AG04450 (cell line): Measurements from ENCODE around the gene CXCR6. TPM values are rescaled to one million over a fixed set of nuclear protein-coding genes. Genes with fewer than 3 reads are reported as not detected.

Experiments used
- CTCF ChIA-PET: fragments of 300-600, 350-600 bp; formaldehyde crosslinking; extraction: SDS; loops from one replicate; lab custom pipeline; 2022; ENCODE audit warnings: antibody characterized with exemption, inconsistent platforms; lab: Charles Lee
- POLR2A ChIA-PET: fragments of 350-600 bp; formaldehyde crosslinking; extraction: SDS; loops from one replicate; lab custom pipeline; 2021; ENCODE audit warnings: antibody characterized with exemption, inconsistent platforms; lab: Yijun Ruan, JAX
- DNase-seq: peaks from one replicate; pipeline ENCODE4 v3.0.0-alpha.2; 2011; ENCODE audit warnings: low read depth, low spot score
- H3K27ac ChIP-seq: one replicate; pipeline ENCODE4 v1.5.1; 2012; ENCODE audit warnings: low read depth, low read length, control low read depth
- H3K27me3 ChIP-seq: one replicate; pipeline ENCODE4 v1.6.0; 2012; ENCODE audit warnings: low read length; ENCODE audit not compliant: control insufficient read depth, insufficient read depth
- H3K4me3 ChIP-seq: 2 replicates; pipeline ENCODE4 v1.5.1; 2011; ENCODE audit warnings: mild to moderate bottlenecking, low read depth, low read length, control low read depth
- H3K9me3 ChIP-seq: 2 replicates; pipeline ENCODE4 v1.5.1; 2012; ENCODE audit warnings: low read length; ENCODE audit not compliant: control insufficient read depth, insufficient read depth
- polyA plus RNA-seq: library from polyadenylated mRNA; depleted of rRNA; stranded (reverse); fragments of >200 nt; gene quantifications from 2 replicates; pipeline ENCODE4 v1.2.3, GENCODE V29; 2011
- TF ChIP-seq, protein P1 (sequence below): IDR thresholded peaks from 2 replicates; pipeline ENCODE4 v1.5.1; 2011; ENCODE audit warnings: low read depth, low read length, control low read depth, inconsistent platforms

The CXCR6 gene
- polyA plus RNA-seq, 1 experiment = not detected

DNA sequence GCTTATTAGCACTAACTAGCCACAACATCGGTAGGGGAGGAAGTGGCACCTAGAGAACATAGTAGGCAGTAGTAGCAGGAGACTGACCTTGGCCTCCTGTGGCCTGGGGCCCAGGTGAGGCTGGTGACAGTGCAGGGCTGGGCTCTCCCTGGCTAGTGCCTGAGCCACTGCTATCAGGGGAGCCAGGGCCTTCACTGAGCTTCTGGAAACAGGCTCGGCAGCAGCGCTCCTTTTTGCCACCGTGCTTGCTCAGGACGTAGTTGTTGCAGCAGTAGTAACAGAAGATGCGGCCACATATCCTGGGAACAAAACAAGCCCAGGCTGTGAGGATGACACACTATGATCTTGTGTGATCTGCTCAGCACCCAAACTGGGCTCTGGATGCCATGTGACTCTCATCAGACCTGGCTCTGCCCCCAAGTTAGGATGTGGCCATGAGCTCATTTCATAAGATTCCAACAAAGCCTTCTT is 15.1 kb downstream of the CXCR6 start:
- no peak overlapping the region for H3K4me3 ChIP-seq
- H3K9me3 ChIP-seq = no peaks in the 10 kb centered on the region
- DNase-seq = no peak
- no peak overlapping the region for H3K27ac ChIP-seq
- CTCF ChIA-PET = interaction anchor here (1.5 to 2.7 kb wide), 2 partner anchors 10 to 120 kb away, joined by 6 to 11 read pairs; no protein-coding TSS in a partner anchor
- TF ChIP-seq, protein P1, sequence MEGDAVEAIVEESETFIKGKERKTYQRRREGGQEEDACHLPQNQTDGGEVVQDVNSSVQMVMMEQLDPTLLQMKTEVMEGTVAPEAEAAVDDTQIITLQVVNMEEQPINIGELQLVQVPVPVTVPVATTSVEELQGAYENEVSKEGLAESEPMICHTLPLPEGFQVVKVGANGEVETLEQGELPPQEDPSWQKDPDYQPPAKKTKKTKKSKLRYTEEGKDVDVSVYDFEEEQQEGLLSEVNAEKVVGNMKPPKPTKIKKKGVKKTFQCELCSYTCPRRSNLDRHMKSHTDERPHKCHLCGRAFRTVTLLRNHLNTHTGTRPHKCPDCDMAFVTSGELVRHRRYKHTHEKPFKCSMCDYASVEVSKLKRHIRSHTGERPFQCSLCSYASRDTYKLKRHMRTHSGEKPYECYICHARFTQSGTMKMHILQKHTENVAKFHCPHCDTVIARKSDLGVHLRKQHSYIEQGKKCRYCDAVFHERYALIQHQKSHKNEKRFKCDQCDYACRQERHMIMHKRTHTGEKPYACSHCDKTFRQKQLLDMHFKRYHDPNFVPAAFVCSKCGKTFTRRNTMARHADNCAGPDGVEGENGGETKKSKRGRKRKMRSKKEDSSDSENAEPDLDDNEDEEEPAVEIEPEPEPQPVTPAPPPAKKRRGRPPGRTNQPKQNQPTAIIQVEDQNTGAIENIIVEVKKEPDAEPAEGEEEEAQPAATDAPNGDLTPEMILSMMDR = no peak
- no peaks in the 10 kb centered on the region for H3K27me3 ChIP-seq
- POLR2A ChIA-PET = no interaction called here

DNA sequence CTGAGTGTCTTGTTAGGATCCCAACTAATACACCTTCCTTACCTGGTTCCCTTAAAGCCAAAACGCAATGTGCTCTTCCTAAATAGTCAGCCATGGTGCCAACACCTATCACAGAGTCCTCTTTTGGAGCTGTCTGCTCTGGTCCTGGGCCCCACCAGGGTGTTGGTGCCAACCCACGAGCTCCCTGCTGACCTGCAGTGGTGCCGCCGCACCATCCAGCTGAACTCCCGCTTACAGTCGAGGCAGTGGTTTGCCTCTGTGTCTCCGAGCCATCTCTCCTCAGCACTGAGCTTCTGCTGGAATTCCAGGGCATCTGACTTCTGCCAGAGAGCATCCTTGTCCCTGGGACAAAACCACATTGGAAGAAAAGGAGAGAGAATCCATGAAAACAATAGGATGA is 15.9 kb downstream of the CXCR6 start:
- ChIA-PET POLR2A (no interaction called here), CTCF (interaction anchor here (1.0 to 2.7 kb wide), 2 partner anchors 9 to 20 kb away, joined by 4 to 11 read pairs; no protein-coding TSS in a partner anchor)
- Histone ChIP-seq H3K4me3 (no peak overlapping the region), H3K27me3 (no peaks in the 10 kb centered on the region), H3K9me3 (no peaks in the 10 kb centered on the region), H3K27ac (no peak overlapping the region)
- TF ChIP-seq, protein P1 = no peak
- DNase-seq = no peak

DNA sequence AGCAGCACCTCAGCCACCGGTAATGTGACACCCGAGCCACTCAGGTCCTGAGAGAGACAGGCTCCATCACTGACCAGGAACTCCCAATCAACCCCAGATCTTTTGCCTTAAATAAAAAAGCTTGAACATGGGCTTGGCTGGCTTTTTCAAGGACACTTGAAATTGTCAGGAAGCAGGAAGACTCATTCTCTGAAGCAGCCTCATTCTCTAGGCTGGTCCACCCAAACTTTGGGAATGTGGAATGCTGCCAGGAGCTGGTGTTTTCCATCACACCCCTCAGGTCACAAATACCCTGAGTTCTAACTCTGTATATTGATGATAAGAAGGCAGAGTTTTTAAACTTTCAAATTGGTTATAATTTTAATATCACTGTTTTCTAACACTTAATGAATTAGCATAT is 17.0 kb downstream of the CXCR6 start:
- CTCF ChIA-PET = interaction anchor here (0.6 to 1.1 kb wide), 3 partner anchors 21 to 449 kb away, joined by 3 to 7 read pairs (median 4); no protein-coding TSS in a partner anchor
- Histone ChIP-seq H3K9me3 (no peaks in the 10 kb centered on the region), H3K27me3 (no peaks in the 10 kb centered on the region), H3K27ac (no peak overlapping the region), H3K4me3 (no peak overlapping the region)
- no peak for DNase-seq
- TF ChIP-seq, protein P1 = no peak
- POLR2A ChIA-PET = no interaction called here

DNA sequence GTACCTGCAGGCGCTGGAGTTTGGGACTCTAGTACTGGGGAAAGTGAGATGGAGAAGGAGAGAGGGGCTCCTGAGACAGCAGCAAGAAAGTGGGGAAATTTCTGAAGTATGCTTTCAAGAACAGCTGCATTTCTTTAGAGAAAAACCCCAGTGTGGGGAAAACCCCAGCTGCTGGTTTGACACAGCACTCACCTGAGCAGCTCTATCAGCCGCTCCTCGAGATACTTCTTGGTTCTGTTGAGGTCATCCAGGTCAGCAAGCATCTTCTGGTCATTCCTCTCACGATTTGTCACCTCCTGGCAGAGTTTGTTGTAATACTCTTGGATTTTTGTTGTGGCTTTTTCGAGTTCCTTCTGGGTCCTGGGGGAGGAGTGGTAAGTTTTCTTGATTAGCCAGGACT is 18.8 kb downstream of the CXCR6 start:
- CTCF ChIA-PET = interaction anchor here (1.4 kb wide), 1 partner anchor 117 kb away, joined by 4 read pairs; no protein-coding TSS in a partner anchor
- POLR2A ChIA-PET = no interaction called here
- no peaks in the 10 kb centered on the region for H3K9me3 ChIP-seq
- TF ChIP-seq, protein P1 = no peak
- H3K4me3 ChIP-seq = no peak overlapping the region
- no peak for DNase-seq
- H3K27me3 ChIP-seq = no peaks in the 10 kb centered on the region
- H3K27ac ChIP-seq = no peak overlapping the region

DNA sequence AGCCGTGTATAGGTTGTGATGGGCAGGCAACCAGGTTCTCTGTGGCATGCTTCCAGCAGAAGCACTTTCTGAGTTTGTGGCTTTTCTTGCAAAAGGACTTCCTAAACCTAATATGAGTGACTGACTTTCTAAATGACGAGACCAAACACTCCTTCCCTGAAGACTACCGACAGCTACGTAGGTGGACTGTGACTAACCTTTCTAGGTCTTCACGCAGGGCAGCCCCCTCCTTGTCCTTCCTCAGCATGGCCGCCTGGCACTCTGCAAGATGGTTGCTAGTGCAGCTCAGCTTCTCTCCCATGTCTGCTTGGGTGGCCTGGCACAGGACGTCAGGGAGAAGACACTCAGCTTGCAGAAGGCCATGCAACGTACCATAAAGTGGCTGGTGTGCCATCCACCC is 20.9 kb downstream of the CXCR6 start:
- H3K9me3 ChIP-seq = no peaks in the 10 kb centered on the region; the same call in 1 of the 2 replicates
- no peaks in the 10 kb centered on the region for H3K27me3 ChIP-seq
- DNase-seq = no peak
- no peak overlapping the region for H3K4me3 ChIP-seq
- ChIA-PET POLR2A (interaction anchor here (1.2 kb wide), 1 partner anchor 10 kb away, joined by 3 read pairs; no protein-coding TSS in a partner anchor), CTCF (no interaction called here)
- TF ChIP-seq, protein P1 = no peak
- no peak overlapping the region for H3K27ac ChIP-seq
